GM21737 (cell line): ENCODE results near the gene ZBTB6.
"Not testable (repeated sequence)": the region's sequence is repeated elsewhere in the genome, so short reads cannot be mapped to it uniquely, and the experiment has no call there.

ENCODE experiments used
- ATAC-seq: cut with Tn5 transposase; IDR thresholded peaks from one replicate; pipeline ENCODE4 v1.9.1; 2021; ENCODE audit warnings: mild to moderate bottlenecking, moderate library complexity; ENCODE audit not compliant: unreplicated experiment

The ZBTB6 gene

DNA sequence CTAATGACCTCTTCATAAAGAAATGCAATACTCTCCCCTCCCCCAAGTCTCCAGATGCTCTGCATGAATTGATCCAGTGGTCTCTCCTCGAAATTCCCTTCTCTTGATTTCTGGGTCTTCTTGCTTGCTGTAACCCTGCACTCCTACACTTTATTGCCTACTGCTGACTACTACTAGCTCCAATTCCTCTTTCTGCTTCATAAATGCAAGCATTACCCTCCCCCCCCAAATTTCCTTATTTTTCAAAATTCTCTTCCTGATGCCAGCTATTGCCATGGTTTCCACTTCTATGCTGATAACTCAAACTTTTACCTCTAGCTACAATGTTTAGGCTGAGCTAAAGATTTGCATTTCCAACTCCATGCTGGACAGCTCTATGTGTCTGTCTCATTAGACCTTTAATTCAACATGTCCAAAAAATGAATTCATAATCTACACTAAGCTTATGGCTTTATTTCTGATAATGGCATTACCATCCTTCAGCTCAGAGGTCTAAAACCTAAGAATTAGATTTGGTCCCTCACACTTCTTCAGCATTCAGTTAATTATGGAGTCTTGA lies 16.8 kb upstream of the ZBTB6 start:
- no peak for ATAC-seq

DNA sequence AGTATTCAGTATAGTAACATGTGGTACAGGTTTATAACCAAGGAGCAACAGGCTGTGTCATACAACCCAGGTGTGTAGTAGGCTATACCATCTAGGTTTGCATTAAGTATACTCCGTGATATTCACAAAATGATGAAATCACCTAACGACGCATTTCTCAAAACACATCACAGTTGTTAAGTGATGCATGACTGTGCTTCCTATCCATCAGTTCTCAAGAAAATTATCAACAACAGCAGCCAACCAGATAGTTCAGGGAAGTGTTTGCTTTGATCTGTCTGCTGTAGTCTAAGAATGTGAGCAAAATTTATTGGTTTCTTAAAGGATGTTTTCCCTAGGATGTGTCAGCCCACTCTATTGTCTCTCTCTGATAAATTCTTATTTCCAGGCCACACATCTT lies 10.8 kb upstream of the ZBTB6 start:
- no peak for ATAC-seq

DNA sequence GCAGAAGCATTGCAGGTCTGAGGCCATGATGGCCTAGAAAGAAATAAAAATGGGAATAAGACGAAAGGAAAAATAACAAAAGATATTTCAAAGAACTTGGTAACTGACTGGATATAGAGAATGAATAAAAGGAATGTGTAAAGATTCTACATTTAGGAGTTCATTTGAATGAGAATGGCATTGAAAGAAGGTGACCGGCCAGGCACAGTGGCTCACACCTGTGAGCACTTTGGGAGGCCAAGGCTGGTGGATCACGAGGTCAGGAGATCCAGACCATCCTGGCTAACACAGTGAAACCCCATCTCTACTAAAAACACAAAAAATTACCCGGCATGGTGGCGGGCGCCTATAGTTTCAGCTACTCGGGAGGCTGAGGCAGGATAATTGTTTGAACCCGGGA lies 9.6 kb upstream of the ZBTB6 start:
- ATAC-seq: no peak

DNA sequence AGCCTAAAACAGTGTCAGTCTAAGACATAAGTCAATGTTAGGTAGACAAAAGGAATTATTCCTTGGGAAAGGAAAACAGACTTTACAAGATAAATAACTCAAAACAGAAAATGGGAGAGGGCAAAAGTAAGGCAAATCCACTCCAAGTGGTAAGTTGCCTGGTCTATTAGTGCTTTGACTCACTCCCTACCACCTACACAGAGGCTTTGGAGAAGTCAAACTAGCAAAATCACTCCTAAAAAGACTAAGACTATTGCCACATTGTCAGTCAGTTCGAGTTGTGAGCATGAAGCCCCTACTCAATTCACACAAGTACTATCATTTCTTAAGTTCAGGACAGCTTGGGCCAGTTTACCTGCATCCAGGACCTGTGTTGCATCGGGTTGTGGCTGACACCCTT lies 5.2 kb upstream of the ZBTB6 start:
- no peak for ATAC-seq

DNA sequence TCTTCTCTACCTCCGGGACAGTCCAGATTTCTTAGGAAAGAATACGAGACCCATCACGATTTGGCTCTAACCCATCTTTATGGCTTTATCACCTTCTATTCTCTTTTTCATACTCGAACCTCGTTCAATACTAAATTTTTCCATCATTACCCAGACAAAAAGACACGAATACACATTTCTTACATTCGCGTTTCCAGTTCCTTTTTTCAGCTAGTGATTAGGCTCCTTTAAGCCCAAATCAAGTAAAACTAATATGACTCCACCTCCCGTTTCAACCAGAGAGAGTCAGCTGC lies 506 bp downstream of the ZBTB6 start:
- no peak for ATAC-seq

DNA sequence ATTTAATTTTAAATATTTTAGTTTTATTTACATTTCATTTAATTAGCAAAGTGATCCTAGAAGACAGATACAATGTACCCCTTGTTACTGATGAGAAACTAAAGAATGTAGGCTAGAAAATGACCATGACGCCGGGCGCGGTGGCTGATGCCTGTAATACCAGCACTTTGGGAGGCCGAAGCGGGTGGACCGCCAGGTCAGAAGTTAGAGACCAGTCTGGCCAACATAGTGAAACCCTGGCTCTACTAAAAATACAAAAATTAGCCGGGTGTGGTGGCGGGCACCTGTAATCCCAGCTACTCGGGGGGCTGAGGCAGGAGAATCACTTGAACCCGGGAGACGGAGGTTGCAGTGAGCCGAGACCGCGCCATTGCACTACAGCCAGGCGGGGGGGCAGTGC lies 7.0 kb downstream of the ZBTB6 start:
- not testable (repeated sequence) for ATAC-seq

DNA sequence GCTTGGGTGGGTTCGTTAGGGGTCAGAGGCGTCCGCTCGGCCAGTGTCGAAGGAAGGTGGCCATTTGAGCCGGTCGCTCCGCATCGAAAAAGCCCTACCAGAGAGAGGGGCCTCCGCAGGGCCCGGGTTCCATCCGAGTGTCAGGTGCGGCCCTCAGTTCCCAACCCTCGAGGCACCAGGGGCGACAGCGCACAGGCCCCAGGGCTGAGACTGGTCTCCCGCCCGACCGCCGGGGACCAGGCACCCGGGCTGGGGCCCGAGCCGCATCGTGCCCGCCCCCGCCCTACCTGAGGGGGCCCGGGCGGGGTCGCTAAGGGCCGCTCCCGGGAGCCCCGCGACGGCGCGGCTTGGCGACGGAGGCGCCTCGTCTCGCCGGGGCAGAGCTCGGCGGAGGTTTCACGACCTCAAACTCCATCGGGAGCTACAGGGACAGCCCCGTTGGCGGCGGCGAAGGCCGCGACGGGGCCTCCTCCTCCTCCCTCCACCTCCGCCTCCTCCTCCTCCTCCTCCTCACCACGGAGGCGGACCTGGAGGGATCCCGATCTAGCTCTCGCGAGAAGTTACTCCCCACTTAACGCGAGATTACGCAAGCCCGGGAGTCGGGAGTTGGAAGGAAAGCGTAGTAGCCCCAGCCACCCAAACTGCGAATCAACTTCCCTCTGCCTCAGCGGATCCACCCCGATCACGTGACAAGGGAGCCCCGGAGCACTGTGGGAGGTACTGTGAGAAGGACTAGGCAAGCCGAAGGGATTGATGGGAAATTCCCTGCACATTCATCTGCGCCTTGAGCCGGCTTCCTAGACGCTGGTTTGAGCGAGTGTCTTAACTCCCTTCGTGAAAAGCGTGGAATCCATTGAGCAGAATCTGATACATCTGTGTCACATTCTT lies 8.1 kb downstream of the ZBTB6 start, which contains the start of gene RC3H2:
RC3H2 (minus strand) TSS at position 537 of the 888 bp plus-strand sequence. CDS start 7,850 bp downstream, outside the sequence.
- peak; percentile 84 for ATAC-seq

DNA sequence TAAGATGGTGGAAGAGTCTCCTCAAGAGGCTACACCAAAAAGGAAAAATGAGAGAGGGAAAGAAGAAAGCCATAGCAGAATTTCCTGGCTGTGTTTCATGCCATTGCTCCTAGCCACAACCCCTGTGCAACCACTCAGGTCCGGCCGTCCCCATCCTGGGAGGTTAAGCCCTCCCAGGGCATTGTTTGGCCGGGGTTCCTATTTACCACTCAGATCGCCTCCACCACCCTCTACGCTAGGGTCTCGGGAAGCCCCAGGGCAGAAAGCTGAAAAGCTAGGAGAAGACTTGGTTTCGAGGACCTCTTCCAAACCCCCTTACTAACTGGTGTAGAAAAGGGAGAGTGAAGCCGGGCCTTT lies 8.7 kb downstream of the ZBTB6 start:
- ATAC-seq: peak; percentile 26

DNA sequence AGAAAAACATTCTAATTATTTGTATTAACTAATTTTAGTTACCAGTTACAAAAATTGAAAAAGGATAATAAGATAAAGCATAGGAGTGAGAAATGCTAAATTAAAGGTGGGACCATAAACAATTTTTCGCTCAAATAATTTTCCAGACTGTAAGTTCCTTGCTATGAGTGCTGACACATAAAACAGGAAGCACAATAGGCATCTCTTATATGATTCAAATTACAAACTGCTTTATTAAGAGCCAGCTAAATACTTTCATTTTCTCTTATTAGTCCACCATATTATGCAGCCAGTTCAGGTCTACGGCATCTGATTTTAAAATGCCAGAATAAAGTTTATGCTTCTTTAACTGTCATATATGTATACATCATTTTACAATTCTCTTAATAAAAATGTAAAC lies 12.3 kb downstream of the ZBTB6 start:
- ATAC-seq: no peak

DNA sequence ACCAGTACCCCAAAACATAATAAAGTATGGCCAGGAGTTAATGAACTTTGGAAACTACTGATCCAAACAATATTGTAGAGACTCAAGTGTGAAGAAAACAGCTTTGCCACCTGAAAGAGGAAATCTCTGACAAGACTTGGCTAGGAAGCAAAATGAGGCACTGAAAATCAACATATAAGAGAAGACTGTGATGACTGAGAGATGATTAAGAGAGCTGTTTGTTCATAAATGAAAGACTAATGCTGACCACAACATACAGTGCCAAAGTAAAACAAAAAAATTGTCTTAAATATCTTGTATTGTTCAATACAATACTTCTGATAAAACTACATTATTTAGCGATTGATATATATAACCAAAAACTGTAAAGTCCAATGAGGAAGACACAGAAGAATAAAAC lies 15.2 kb downstream of the ZBTB6 start:
- ATAC-seq: no peak

DNA sequence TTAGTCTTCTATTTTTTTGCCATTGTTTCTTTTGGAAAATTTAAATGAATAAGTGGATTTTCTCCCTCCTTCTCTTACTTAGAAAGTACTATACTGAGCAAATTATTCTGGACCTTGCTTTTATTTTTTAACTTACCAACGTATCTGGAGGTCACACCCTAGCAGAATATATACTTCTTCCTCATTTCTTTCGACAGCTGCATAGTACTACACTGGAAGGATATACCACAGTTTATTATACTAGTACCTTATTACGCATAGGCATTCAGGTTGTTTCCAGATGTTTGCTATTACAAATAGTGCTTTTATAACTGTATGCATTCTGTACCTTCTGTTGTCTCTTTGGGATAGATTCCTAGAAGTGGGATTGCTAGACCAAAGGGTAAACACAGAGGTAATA lies 24.6 kb downstream of the ZBTB6 start:
- ATAC-seq: no peak

DNA sequence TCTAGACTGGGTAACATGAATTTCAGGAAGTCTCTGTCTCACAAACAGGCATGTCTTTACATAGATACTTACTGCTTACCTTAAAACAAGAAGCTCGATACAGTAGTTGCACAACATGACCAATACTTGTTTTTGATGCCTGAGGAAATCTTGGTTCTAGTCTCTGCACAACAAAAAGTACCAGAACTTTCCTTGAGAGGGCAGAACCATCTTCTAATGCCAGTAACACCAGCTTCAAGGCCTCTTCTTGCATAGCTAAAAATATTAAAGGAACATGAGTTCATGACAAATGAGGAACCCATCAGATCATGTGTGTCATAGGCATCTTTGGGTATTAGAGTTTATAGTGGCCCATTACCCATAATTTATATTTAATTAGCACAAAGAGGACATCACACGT lies 30.0 kb downstream of the ZBTB6 start:
- no peak for ATAC-seq

DNA sequence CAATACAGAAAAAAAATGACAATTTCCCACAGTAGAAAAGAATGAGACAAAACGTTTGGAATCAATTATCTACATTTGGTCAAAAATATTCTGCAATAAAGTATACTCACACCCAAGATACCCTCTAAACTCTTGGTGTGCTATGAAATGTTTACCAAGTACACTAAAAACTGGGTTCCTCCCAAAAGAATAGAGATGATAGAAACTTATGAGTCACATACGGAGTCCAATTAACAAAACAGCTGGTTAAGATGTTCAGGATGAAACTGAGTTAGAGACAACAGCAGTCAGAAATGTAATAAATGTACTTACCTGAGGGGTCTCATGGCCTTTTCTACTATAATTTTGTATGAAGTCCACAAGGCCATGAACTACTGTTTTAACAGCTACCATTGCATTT lies 33.7 kb downstream of the ZBTB6 start:
- ATAC-seq: no peak

DNA sequence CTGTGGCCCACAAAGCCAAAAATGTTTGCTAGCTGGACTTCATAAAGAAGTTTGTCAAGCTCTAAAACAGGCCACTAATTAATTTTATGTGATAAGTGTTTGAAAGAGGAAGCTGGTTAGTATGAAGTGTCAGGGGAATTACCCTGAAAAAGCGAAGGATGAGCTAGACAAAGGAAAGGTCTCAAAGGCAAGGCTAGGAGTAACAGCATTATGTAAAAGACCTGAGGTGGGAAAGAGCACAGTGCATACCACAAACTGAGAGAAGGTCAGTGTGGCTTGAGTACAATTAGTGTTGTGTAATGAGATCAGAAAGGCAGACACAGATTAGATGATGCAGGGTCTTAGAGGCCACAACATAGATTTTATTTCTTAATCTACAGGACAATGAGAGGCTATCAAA lies 37.6 kb downstream of the ZBTB6 start:
- no peak for ATAC-seq

DNA sequence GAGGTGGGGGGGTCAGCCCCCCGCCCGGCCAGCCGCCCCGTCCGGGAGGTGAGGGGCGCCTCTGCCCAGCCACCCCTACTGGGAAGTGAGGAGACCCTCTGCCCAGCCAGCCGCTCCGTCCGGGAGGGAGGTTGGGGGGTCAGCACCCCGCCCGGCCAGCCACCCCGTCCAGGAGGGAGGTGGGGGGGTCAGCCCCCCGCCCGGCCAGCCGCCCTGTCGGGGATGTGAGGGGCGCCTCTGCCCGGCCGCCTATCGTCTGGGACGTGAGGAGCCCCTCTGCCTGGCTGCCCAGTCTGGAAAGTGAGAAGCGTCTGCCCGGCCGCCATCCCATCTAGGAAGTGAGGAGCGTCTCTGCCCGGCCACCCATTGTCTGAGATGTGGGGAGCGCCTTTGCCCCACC lies 45.8 kb downstream of the ZBTB6 start:
- ATAC-seq: not testable (repeated sequence)

DNA sequence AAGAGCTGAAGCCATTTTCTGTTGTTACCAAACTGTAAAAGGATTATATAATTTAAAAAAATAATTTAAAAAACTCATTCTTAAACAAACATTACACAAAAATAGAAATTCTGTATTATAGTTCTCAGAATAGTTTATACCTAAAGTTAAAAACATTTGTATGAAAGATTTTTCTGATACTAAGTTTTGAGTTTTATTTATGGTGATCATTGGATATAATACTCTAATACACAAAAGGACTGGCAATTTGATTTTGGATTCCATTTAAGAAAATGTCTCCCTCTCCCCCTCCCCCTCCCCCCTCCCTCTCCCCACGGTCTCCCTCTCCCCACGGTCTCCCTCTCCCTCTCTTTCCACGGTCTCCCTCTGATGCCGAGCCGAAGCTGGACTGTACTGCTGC lies 47.0 kb downstream of the ZBTB6 start:
- no peak for ATAC-seq

DNA sequence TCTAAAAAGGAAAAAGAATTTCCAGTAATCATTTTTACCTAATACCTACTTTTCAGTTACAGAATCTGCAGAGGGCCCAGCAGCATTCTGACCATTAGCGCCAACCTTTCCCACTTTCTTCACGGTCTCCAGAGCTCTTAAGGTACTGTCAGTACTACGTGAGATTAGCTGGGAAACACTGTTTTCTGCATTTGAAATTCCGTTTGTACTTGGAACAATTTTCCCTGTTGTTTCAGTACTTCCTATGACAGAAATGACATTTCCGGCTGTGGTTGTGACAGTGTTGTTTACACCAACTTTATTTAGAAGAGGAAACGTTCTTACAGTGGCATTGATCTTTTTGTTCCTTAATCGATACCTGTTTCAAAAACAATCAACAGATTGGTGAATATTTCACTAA lies 47.8 kb downstream of the ZBTB6 start:
- ATAC-seq: no peak

DNA sequence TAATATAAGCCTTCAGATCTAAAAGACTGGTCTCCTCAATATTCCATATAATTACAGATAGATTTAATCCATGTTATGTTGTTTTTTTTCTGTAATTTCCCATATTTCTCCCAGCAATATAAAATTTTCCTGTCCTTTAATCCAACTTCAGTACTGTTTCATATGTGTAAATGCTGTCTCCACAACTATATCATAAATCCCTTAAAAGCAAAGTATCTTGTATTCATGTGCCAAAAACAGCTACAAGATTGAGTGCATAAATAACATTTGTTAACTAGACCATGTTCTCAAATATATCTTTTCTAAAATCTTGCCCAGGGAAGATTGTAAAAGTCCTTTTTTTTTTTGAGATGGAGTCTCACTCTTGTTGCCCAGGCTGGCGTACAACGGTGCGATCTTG lies 49.7 kb downstream of the ZBTB6 start:
- no peak for ATAC-seq

DNA sequence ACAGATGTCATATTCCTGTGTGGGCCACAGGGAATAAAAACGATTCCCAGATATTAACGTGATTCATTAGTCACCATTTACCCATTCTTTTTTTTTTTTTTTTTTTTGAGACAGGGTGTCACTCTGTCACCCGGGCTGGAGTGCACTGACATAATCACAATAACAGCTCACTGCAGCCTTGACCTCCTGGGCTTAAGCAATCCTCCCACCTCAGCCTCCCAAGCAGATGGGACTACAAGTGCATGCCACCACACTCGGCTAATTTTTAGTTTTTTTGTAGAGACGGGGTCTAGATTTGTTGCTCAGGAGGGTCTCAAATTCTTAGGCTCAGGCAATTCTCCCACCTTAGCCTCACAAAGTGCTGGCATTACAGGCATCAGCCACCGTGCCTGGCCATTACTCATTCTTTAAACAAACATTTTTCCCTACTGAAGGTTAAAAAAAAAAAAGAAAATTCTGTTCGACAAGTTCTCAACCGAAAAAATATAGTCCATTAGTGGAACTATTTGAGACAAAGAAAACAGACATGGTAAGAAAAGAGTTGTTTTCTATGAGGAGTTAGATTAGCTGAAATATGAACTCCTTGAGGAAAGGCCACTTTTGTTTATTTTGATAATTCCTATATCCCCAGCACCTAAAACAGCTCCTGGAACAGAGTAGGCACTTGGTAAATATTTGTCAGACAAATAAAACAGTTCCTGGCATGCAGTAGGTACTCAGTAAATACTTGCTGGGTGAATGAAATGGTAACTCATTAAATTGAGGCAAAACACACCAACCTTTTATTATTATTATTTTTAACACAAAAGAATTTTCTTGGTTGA lies 52.6 kb downstream of the ZBTB6 start:
- ATAC-seq: no peak
